DOHH2 (cell line): ENCODE data around the gene ATG2B.

Source experiments
- H3F3A ChIP-seq: fragments of 200-600 bp; sonication (generic), shearing (Covaris generic); 2 replicates; pipeline ENCODE4 v1.6.0; 2016; ENCODE audit warnings: antibody characterized with exemption, mild to moderate bottlenecking; ENCODE audit not compliant: control insufficient read depth, insufficient read depth
- H3K27ac ChIP-seq: fragments of 200-600 bp; sonication (generic); 2 replicates; pipeline ENCODE4 v1.5.1; 2014; ENCODE audit warnings: low read depth, mild to moderate bottlenecking, low read length, moderate library complexity
- H3K27me3 ChIP-seq: fragments of 200-600 bp; sonication (generic); 2 replicates; pipeline ENCODE4 v1.6.1; 2014; ENCODE audit warnings: mild to moderate bottlenecking, low read length, mixed read lengths; ENCODE audit not compliant: control insufficient read depth
- H3K36me3 ChIP-seq: fragments of 200-600 bp; sonication (generic); 2 replicates; pipeline ENCODE4 v1.6.1; 2014; ENCODE audit warnings: mild to moderate bottlenecking, low read length, moderate library complexity, mixed read lengths; ENCODE audit not compliant: control insufficient read depth
- H3K4me1 ChIP-seq: fragments of 200-600 bp; sonication (generic); 2 replicates; pipeline ENCODE4 v1.6.1; 2014; ENCODE audit warnings: mild to moderate bottlenecking, low read length, mixed read lengths; ENCODE audit not compliant: control insufficient read depth
- H3K4me2 ChIP-seq: fragments of 200-600 bp; sonication (generic); 2 replicates; pipeline ENCODE4 v1.6.0; 2014; ENCODE audit warnings: mild to moderate bottlenecking, low read length, moderate library complexity
- H3K4me3 ChIP-seq: fragments of 200-600 bp; sonication (generic); 2 replicates; pipeline ENCODE4 v1.5.1; 2014; ENCODE audit warnings: mild to moderate bottlenecking, low read length, mixed read lengths
- H3K79me2 ChIP-seq: fragments of 200-600 bp; sonication (generic); 2 replicates; pipeline ENCODE4 v1.6.1; 2014; ENCODE audit warnings: mild to moderate bottlenecking, low read length, mixed read lengths; ENCODE audit not compliant: control insufficient read depth
- H3K9me2 ChIP-seq: fragments of 200-600 bp; sonication (generic); replicated peaks from 2 replicates; pipeline ENCODE4 v1.6.1; 2014; ENCODE audit warnings: mild to moderate bottlenecking, low read length, mixed read lengths; ENCODE audit not compliant: control insufficient read depth
- H3K9me3 ChIP-seq: fragments of 200-600 bp; sonication (generic); 2 replicates; pipeline ENCODE4 v1.6.1; 2014; ENCODE audit warnings: antibody characterized with exemption, low read length, mixed read lengths; ENCODE audit not compliant: control insufficient read depth, insufficient read depth
- H4K20me1 ChIP-seq: fragments of 200-600 bp; sonication (generic); 2 replicates; pipeline ENCODE4 v1.6.0; 2014; ENCODE audit warnings: low read depth, mild to moderate bottlenecking, antibody characterized with exemption, low read length, moderate library complexity; ENCODE audit not compliant: control insufficient read depth, insufficient read depth
- CTCF ChIP-seq: fragments of 200-600 bp; sonication (generic); IDR thresholded peaks from one replicate; pipeline ENCODE4 v1.5.1; 2014; ENCODE audit warnings: antibody characterized with exemption, mild to moderate bottlenecking, low read depth, low read length; ENCODE audit not compliant: poor library complexity, severe bottlenecking
- EZH2phosphoT487 ChIP-seq: fragments of 200-600 bp; sonication (generic); IDR thresholded peaks from 2 replicates; pipeline ENCODE4 v1.6.1; 2017; ENCODE audit warnings: borderline replicate concordance, mild to moderate bottlenecking, antibody characterized with exemption, low read length, moderate library complexity, mixed read lengths

ATG2B gene

GRCh38 chr14:96267916-96268315 is 95.2 kb downstream of the ATG2B start:
- Histone ChIP-seq H3K27me3 (no peaks in the 10 kb centered on the region), H3K4me2 (no peak overlapping the region), H3K4me1 (no peaks in the 10 kb centered on the region), H3K4me3 (no peak overlapping the region), H3K27ac (no peak overlapping the region), H3K9me2 (no peaks in the 10 kb centered on the region), H4K20me1 (no peaks in the 10 kb centered on the region), H3F3A (no peaks in the 10 kb centered on the region), H3K9me3 (no peaks in the 10 kb centered on the region), H3K36me3 (no peaks in the 10 kb centered on the region), H3K79me2 (no peaks in the 10 kb centered on the region)
- no peak for TF ChIP-seq CTCF
- TF ChIP-seq EZH2phosphoT487, result no peak

GRCh38 chr14:96267336-96267735 is 95.8 kb downstream of the ATG2B start:
- no peak overlapping the region for H3K27ac ChIP-seq
- no peak overlapping the region for H3K4me2 ChIP-seq
- no peaks in the 10 kb centered on the region for H3K27me3 ChIP-seq

GRCh38 chr14:96265383-96266095 is 97.6 kb downstream of the ATG2B start:
- H3K36me3 ChIP-seq, result no peaks in the 10 kb centered on the region
- H3K27ac ChIP-seq, result no peak overlapping the region
- H3K4me3 ChIP-seq, result no peak overlapping the region
- H3K9me2 ChIP-seq, result no peaks in the 10 kb centered on the region
- no peaks in the 10 kb centered on the region for H3F3A ChIP-seq
- no peak for TF ChIP-seq EZH2phosphoT487
- TF ChIP-seq CTCF, result no peak
- H3K4me2 ChIP-seq, result no peak overlapping the region
- no peaks in the 10 kb centered on the region for H3K79me2 ChIP-seq
- no peaks in the 10 kb centered on the region for H3K9me3 ChIP-seq
- H3K27me3 ChIP-seq, result peaks cover 8% of the 10 kb centered on the region
- H3K4me1 ChIP-seq, result no peaks in the 10 kb centered on the region
- no peaks in the 10 kb centered on the region for H4K20me1 ChIP-seq

More at GRCh38 chr14:96267336-96267735, 95.8 kb downstream of the ATG2B start:
- no peaks in the 10 kb centered on the region for H3K79me2 ChIP-seq
- no peaks in the 10 kb centered on the region for H3K36me3 ChIP-seq
- no peak overlapping the region for H3K4me3 ChIP-seq
- no peaks in the 10 kb centered on the region for H3F3A ChIP-seq
- no peaks in the 10 kb centered on the region for H3K9me2 ChIP-seq
- TF ChIP-seq CTCF (no peak), EZH2phosphoT487 (no peak)
- no peaks in the 10 kb centered on the region for H3K9me3 ChIP-seq
- no peaks in the 10 kb centered on the region for H4K20me1 ChIP-seq
- H3K4me1 ChIP-seq, result no peaks in the 10 kb centered on the region
